HG02763 (cell line): ENCODE results near the gene PKP4.
"Not testable (repeated sequence)": the region's sequence is repeated elsewhere in the genome, so short reads cannot be mapped to it uniquely, and the experiment has no call there.

Source experiments
- ATAC-seq: cut with Tn5 transposase; IDR thresholded peaks from one replicate; pipeline ENCODE4 v1.9.1; 2021; ENCODE audit warnings: mild to moderate bottlenecking, moderate library complexity; ENCODE audit not compliant: unreplicated experiment

Gene PKP4

DNA sequence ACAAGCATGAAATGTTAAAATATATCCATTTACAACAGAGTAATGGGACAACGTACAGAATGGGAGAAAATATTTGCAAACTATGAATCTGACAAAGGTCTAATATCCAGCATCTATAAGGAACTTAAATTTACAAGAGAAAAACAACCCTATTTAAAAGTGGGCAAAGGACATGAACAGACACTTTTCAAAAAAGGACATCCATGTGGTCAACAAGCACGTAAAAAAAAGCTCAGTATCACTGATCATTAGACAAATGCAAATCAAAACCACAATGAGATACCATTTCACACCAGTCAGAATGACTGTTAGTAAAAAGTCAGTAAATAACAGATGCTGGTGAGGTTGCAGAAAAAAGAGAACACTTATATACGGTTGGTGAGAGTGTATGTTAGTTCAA, 16.1 kb downstream of the PKP4 start:
- ATAC-seq, result not testable (repeated sequence)

DNA sequence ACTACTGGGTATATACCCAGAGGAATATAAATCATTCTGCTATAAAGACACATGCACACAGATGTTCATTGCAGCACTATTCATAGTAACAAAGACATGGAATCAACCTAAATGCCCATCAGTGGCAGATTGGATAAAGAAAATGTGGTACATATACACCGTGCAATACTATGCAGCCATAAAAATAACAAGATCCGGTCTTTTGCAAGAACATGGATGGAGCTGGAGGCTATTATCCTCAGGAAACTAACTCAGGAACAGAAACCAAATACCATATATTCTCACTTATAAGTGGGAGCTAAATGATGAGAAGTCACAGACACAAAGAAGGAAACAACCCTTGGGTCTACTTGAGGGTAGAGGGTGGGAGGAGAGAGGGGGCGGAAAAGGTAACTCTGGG, 16.5 kb downstream of the PKP4 start:
- ATAC-seq, result not testable (repeated sequence)

DNA sequence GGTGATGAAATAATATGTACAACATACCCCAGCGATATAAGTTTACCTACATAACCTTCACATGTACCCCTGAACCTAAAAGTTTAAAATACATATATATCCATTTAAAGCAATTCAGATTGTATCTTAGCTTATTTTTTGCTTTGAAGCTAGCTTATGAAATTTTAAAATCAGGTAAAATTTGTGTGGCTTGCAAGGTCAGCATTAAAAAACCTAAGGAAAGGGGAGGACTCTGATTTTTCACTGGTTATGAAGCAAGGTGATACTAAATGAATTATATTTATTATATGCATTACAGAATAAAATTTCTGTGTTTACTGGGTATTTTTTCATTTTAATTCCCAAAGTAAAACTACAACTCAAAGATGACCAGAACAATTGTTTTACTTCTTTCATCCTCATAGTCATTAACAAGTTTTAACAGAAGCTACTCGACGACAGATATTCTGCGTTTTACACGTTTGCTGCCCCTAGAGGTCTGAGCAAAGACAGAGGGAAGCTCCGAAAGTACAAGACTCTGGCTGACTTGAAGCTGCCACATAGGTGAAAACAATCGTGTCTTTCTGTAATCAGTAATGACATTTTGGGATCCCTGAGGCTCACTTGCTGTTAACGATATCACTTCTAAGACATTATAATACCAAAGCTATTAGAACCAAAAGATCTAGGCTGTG, 17.1 kb downstream of the PKP4 start:
- no peak for ATAC-seq

DNA sequence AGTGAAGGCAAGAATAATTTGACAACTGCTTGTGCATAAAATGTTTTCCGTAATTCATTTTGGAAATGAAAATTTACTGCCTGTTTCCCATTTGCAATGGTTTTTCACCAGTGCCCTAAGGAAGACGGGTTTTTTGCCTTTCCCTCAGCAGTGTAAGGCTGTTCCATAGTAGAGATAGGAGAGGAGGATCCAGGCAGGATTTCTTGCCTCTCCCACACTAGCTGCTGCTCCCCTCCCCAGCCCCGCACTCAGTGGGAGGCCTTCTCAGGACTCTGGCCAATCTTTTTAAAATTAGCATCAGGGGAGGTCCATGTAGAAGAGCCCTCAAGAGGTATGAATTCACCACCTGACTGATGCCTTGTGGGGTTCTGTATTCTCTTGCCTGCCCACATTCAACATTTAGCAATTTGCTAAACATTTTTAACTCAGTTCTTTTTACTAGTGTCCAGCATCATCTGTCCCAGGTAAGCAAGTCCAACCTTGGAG, 17.8 kb downstream of the PKP4 start:
- not testable (repeated sequence) for ATAC-seq

GRCh38 chr2:158477202-158477601, 20.4 kb downstream of the PKP4 start:
- ATAC-seq, result no peak

DNA sequence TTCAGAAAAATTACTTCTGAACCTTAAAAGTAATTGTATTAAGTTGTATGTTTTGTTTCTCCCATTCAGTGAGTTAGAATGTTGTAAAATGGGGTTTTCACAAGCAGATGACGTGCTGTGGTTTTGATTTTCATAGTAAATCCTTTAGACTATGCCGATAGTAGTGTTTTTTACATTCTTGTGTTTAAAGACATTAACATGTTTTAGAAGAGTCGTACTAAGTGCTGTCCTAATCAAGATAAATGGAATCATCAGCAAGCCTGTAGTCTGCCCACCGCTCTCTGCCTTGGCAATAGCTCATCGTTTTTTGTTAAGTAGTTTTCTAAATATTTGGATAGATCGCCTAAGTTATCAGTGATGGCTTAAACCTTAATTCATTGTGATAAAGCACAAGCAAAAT, 21.5 kb downstream of the PKP4 start:
- no peak for ATAC-seq

- no peak for ATAC-seq
Measured at GRCh38 chr2:158478816-158479215, 22.1 kb downstream of the PKP4 start.

DNA sequence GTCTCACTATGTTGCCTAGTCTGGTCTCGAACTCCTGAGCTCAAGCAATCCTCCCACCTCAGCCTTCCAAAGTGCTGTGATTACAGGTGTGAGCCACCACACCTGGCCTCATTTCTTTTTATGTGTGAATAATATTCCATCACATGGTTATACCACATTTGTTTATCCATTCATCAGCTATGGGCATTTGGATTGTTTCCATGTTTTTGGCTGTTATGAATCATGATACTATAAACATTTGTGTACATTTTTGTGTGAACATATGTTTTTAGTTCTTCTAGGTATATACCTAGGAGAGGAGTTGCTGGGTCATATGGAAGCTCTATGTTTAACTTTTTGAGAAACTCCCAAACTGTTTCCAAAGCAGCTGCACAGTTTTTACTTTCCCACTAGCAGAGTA, 24.4 kb downstream of the PKP4 start:
- no peak for ATAC-seq

DNA sequence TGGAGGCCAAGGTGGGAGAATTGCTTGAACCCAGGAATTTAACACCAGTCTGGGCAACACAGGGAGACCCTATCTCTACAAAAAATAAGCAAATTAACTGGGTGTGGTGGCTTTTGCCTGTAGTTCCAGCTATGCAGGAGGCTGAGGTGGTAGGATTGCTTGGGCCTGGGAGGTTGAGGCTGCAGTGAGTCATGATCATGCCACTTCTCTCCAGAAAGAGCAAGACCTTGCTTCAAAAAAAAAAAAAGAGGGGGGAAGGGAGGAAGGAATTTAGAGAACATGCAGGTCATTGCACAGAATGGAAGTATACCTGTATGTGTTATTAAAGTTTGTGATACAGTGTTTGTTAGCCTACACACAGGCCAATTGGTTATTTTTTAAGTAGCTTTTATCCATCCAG, 25.8 kb downstream of the PKP4 start:
- ATAC-seq, result no peak

DNA sequence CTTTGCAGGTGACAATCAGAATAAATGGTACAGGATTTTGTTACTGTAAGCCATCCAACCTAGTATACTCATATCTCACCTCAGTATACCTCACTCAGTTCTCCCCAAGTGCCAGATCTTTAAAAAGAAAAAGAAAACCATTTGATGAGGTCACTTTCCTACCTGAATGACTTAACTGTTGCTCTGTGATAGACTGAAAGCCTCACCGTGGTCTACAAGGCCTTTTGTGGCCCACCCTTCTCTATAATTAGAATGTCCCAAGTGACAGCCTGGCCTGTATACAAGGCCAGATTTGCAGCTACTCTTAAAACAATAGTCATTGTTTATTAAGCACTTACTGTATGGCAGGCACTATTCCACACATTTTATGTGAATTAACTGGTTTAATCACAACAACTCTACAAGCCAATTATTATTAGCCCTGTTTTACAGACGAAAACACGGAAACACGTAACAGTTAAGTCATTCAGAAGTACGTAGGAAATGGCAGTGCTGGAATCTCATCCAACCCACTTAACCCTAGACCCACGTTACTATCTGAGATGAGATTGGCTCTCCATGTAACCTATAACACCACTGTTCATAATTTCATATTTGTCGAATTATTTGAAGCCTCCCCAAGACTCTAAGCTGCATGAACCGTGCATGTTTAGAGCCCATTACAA, 28.3 kb downstream of the PKP4 start:
- ATAC-seq, result no peak

- no peak for ATAC-seq
Measured at GRCh38 chr2:158486150-158486969, 29.6 kb downstream of the PKP4 start.

- ATAC-seq, result no peak
Measured at GRCh38 chr2:158486970-158487325, 30.2 kb downstream of the PKP4 start.

GRCh38 chr2:158487419-158487818, 30.7 kb downstream of the PKP4 start:
- no peak for ATAC-seq

- ATAC-seq, result no peak
Measured at GRCh38 chr2:158488442-158489216, 31.9 kb downstream of the PKP4 start.

- ATAC-seq, result no peak
Measured at GRCh38 chr2:158489366-158490112, 32.8 kb downstream of the PKP4 start.

DNA sequence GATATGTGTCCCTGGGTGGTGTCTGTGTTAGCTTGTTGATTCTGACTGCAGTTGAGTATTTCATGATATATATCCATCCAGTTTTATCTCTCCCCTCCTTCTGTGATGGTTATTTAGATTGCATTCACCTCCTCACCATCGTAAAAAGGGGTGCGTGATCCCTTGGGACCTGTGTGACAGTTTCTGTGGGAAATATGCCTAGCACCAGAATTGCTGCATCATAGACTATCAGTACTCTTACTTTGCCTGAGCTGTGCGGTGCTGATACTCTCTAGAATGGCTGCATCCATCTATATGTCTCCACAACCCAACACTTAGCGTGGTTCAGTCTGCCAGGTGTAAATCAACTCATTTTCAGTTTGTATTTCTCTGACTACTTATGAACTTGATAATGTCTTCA, 34.3 kb downstream of the PKP4 start:
- ATAC-seq, result no peak

DNA sequence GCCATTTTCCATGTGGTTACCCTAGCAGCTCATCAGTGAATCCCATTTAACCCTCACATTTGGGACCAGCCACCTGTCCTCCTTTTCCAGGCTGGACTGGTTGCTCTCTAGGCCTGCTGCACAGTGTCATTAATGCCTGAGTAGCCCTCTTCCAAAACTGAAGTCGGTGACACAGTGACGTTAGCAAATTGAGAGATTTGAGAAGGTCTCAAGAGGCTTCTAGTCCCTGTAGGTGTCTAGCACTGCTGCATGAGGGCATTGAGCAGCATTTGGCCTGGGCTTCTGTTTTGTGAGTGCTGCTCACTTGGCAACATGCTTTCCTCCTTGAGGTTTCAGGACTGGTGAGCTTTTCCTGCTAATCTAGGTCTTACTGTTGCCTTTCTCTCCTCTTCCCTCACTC, 36.7 kb downstream of the PKP4 start:
- ATAC-seq, result no peak

- no peak for ATAC-seq
Measured at GRCh38 chr2:158495175-158495574, 38.4 kb downstream of the PKP4 start.

DNA sequence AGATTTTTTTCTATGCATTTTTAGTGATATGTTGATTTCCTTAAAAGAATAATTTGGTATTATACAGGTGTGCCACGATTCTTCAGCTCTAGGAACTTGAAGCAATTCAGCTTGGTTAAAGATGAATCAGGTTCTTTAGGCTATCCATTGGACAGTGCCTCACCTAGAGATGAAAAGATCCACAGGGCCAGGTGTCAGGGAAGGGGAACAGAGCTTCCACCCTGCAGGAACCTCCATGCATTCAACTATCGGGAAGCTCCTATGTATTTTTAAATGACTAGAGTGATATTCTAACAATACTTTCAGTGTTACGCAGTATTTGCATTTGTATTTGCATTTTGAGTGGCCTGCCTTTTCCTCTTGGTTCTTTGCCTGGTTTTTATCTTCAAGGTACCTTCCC, 40.2 kb downstream of the PKP4 start:
- no peak for ATAC-seq

DNA sequence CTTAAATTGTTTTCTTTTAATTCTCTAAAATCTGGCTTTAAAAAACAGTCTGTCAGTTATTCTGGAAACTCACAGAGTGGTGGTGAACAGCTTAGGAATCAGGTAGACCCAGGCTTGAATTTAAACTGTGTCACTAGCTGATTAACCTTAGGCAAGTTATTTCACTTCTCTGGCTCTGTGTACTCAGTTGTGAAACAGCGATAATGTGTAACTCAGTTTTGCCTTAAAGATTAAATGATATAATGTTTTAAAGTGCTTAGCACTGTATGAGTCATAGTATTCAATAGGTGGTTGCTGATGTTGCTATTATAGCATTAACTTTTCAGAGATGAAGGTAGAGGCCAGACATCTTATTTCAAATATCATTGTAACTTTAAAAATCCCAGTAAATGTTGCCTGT, 40.7 kb downstream of the PKP4 start:
- no peak for ATAC-seq
